NCI-H2107 (cell line): ENCODE measurements around the gene RAB11B.
"Not testable (repeated sequence)": the region's sequence is repeated elsewhere in the genome, so short reads cannot be mapped to it uniquely, and the experiment has no call there.

Experiments used
- DNase-seq: peaks from one replicate; lab custom pipeline; 2025; lab: John Stamatoyannopoulos, UW

Gene RAB11B

DNA sequence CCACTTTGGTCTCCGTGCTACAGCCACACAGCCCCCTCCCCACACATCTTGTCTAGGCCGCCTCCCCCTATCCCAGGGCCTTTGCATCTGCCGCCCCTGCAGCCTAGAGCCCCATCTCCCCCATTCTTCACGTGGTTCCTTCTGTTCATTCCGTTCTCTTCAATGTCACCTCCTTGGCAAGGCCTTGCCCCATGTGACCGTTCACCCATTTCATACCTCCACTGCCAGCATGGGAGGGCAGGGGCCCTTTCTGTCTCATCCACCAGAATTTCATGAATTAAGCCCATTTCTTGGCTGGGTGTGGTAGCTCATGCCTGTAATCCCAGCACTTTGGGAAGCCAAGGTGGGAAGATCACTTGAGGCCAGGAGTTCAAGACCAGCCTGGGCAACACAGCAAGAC, 38.9 kb downstream of the RAB11B start:
- no peak for DNase-seq

DNA sequence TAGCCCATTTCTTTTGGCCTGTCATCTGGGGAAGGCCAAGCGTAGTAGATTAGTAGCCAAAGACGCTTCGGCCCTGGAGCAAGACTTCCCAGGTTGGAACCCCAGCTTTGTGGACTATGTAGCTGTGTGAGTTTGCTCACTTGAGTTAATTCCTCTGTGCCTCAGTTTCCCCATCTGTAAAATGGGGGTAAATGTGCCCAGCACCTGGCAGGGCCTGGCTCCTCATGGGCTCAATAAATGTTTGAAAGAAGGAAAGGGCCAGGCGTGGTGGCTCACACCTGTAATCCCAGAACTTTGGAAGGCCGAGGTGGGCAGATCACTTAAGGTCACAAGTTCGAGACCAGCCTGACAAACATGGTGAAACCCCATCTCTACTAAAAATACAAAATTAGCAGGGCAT, 39.7 kb downstream of the RAB11B start:
- no peak for DNase-seq

DNA sequence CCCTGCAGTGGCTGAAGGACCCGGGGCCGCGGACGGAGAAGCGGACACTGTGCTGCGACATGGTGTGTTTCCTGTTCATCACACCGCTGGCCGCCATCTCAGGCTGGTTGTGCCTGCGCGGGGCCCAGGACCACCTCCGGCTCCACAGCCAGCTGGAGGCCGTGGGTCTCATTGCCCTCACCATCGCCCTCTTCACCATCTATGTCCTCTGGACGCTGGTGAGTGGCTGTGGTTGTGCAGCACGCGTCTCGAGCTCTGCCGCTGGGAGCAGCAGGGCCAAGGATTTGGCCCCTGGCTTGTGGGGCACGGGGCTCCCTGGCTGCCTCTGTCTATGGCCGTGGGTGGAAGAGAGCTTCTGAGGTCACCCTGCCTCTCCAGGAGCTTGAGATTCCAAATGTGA, 40.5 kb downstream of the RAB11B start:
- no peak for DNase-seq

DNA sequence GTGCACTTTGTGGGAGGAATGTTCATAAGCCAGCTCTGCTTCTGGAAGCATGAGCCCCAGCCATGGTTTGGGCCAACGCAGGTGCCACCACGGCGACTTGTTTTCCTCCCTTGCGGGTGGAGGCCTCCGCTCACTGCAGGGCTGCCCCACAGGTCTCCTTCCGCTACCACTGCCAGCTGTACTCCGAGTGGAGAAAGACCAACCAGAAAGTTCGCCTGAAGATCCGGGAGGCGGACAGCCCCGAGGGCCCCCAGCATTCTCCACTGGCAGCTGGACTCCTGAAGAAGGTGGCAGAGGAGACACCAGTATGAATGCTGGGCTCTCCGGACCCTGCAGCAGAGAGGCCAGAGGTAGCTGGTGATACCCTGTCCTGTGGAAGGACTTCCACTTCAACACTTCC, 48.1 kb downstream of the RAB11B start:
- no peak for DNase-seq

DNA sequence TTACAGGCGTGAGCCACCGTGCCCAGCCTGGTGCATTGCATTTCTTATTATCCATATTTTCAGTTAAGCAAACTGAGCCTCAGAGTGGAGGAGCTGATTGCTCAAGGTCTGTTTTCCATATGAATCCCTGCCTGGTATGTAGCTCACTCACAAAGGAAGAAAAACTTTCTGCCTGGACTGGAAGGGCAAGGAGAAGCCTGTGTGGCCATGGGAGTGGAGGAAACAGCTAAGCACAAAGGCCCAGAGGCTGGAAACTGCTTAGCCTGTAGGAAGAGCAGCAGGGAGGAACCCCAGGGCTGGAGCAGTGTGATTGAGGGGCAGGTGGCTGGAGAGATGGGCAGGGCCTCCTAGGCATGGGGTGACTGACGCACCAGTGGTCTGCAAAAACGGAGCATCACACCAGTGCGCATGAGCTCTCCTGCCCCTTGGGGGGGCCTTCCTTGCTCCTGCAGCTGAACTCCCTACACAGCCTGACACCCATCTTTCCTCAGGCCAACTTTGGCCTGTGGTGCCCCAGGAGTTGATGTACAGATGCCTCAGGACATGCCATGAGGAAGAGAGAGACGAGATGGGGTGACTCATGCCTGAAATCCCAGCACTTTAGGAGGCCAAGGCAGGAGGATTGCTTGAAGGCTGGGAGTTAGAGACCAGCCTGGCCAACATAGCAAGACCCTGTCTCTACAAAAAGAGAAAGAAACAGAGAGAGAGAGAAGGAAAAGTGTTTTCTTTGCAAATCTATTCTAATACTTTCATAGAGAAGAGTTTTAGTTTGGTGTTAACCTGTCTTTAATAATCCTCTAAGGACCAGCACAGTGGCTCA, 51.8 kb downstream of the RAB11B start:
- DNase-seq = no peak

DNA sequence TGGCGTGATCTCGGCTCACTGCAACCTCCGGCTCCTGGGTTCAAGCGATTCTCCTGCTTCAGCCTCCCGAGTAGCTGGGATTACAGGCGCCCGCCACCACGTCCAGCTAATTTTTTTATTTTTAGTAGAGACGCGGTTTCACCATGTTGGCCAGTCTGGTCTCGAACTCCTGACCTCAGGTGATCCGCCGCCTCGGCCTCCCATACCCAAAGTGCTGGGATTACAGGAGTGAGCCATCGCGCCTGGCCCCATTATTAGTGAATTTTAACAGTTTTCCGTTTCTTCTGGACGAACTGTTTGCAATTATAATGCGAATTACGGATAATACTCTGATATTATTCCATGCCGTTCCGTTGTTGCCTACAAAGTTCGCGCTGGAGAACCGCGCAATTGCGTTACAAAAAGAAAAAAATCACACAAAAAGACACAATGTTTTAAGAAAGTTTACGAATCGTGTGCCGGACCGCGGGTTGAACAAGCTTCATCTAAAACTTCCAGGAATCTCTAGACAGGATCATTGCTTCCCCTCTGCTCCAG, 54.0 kb downstream of the RAB11B start:
- not testable (repeated sequence) for DNase-seq

DNA sequence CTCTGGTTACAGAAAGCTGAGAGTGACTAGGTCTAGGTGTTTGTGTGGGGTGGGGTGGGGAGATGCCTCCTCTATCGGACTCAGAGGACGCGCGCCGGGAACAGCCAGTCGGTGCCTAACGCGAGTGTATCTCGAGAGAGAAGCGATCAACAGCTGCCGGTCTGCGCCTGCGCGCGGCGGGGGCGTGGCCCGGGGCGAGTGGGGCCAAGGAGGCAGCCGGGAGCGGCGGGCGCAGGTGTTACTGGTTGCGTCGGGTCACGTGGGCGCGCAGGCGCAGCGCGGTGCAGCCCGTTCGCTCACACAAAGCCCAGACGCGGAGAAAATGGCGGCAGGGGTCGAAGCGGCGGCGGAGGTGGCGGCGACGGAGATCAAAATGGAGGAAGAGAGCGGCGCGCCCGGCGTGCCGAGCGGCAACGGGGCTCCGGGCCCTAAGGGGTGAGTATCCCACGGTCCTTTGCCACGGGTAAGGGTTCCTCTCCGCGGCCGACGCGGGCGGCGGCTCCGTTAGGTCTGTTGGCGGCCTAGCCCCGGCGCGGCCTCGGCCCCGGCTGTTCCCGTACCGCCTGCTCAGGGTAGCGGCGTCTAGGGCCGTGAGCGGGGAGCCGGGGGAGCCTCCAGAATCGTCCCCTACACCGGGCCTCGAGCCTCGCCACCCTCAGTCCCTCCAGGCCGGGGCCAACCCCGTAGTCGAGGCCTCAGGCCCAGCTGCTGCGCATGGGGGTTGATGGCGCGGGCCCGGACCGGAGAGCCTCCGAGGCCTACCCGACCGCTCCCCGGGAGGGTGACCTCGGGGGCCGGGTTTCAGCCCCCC, 54.7 kb downstream of the RAB11B start, which contains the start of gene HNRNPM:
Gene HNRNPM, plus strand, starts transcription at position 299 of the 811 bp plus-strand sequence. Its CDS starts 24 bp downstream, at position 323.
- peak; percentile 98 for DNase-seq

DNA sequence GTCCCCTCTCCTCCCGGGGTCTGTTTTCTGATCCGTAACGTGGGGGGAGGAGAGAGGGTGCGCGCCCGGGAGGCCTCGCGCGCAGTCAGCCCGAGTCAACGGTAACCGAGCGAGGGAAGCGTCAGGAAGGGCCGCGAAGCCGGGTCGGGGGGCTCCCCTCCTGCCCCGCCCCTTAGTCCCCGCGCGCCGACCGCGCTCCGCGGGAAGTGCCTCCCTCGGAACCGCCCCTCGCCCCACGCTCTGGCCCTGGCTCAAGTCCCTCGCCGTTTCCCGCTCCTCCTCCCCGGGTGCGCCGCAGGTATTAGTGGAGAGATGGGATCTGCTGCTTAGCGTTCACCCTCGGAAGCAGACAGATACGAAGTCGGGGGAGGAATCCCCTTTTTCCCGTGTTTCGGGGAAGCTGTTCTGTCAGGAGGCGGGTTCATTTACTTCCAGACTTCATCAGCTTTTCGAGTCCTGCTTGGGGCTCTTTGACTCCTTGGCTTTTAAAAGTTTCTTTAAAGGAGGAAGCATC, 55.4 kb downstream of the RAB11B start:
- no peak for DNase-seq

DNA sequence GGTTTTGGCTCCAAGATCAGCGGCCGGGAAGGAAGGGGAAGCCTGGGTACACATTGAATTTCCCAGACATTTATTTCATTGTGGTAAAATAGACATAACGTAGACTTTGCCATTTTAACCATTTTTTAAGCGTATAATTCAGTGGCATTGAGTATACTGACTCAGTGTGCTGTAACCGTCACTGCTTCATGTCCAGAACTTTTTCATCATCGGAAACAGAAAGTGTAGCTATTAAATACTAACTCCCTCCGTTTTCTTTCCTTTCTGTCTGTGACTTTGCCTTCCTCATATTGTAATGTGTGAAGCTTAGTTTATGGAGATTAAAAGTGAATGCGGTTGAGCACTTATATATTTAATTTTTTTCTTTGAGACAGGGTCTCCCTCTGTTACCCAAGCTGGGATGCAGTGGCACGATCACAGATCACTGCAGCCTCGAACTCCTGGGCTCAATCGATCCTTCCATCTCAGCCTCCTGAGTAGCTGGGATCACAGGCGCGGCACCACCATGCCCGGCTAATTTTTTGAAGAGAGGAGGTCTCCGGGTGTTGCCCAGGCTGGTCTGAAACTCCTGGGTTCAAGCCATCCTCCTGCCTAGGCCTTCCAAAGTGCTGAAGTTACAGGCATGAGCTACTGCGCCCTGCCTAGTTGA, 56.0 kb downstream of the RAB11B start:
- DNase-seq = no peak

DNA sequence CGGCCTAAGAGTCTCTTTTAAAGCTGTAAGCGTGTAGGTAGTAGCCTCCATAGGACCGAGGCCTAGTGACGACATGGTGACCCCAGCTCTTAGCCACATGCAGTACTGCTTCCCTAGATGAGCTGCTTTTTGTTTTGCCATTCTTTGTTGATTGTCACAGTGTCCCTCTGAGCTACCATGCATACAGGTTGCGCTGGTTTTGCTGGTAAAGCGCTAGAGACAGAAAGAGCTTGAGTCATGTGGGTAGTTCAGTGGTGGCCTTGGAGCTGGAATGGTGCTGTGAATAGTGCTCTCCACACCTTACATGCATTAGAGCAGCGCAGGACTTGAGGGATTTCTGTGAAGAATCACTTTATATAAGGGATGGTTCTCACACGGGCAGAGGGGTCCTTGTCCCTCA, 59.7 kb downstream of the RAB11B start:
- DNase-seq = no peak

DNA sequence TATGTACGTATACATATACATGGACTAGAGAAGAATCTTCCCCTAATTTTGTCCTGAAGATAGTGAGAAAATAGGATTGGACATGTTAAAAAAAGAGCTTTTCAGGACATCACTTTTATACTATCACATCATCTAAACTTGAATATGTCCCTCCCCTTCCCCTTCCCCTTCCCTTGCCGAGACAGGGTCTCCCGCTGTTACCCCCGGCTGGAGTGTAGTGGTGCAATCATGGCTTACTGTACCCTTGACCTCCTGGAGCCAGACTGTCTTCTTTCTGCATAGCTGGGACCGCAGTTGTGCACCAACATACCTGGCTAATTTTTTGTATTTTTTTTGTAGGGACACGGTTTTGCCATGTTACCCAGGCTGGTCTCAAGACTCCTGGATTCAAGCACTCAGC, 61.2 kb downstream of the RAB11B start:
- no peak for DNase-seq

DNA sequence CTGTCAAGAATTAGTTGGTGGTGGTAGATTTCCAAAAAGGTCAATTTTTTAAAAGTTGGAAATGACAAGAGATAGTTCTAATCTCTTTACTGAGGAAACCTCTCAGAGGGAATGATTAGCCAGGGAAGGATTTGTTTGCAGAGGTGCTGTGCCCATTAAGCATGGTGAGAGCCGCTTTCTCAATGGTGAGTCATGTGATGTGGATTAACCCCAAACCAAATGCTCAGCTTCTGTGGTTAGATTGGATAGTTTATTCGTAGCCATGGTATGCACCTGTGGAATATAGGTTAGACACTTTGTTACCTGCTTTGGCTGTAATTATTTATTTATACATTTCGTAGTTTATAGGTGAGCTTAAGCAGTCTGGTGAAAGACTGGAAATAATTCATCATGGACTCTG, 61.7 kb downstream of the RAB11B start:
- DNase-seq = no peak

DNA sequence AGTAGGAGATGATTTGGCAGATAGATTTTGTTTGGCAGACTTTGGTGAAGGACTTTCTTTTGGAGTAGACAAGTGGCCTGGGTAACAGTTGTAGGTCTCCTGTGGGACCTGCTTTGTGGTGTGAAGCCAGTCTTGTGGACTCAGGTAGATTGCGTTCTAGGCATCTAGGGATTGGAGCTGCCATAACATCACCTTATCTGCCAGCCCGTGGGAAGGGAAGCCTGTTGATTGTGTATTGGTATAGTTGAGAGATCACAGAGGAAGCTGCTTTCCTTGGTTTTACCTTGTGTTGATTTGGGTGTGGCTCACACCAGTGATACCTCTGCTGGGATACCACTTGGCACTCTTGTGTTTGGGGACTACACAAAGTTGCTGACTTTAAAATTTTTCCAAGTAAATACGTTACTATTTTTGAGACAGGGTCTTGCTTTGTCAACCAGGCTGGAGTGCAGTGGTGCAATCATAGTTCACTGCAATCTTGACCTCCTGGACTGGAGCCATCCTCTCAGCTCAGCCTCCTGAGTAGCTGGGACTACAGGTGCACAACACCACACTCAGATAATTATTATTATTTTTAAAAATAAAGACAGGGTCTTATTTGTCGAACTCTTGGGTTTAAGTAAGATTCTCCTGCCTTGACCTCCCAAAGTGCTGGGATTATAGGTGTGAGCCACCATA, 62.4 kb downstream of the RAB11B start:
- no peak for DNase-seq

DNA sequence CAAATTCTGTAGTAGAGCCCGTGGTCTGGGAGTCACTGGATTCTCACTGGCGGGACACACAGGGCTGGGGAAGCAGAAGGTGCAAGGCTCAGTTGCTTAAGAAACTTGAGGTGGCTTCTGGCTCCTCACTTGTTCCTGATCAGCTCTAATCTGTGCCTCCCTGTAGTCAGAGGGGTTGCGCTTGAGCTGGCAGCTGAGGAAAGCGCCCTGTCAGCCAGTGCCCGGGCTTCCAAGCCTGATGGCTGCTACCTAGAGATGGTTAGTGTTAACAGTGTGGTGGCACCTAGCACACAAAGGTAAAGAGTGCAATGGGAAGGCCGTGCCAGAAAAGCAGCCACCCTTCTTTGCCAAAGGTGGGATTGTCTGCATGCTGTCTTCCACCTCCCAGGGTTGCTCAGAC, 63.5 kb downstream of the RAB11B start:
- no peak for DNase-seq
